Epithelial cell of esophagus (primary cell): ENCODE data around the gene SHC1.

Experiments
- DNase-seq: peaks from one replicate; pipeline ENCODE4 v3.0.0; 2010; ENCODE audit warnings: low read depth
- H3K4me3 ChIP-seq: 2 replicates; pipeline ENCODE4 v1.5.1; 2011; ENCODE audit warnings: mild to moderate bottlenecking, low read length, control low read depth
- CTCF ChIP-seq: IDR thresholded peaks from 2 replicates; pipeline ENCODE4 v1.5.1; 2011; ENCODE audit warnings: low read depth, mild to moderate bottlenecking, low read length, control low read depth, inconsistent platforms; ENCODE audit not compliant: insufficient read depth; ENCODE audit errors: missing control alignments

SHC1 gene

GRCh38 chr1:154970631-154971340 lies at the start of gene SHC1:
TSS of gene SHC1 (minus strand) at chr1:154970747. CDS start at chr1:154970526, 221 bp downstream.
- TF ChIP-seq CTCF = no peak
- DNase-seq = peak; percentile 95
- peak within 1 kb of the TSS; percentile 96 for H3K4me3 ChIP-seq

- no peak overlapping the region for H3K4me3 ChIP-seq
- DNase-seq = no peak
- TF ChIP-seq CTCF = no peak
Observed at GRCh38 chr1:155019377-155020245, 49.1 kb upstream of the SHC1 start.

GRCh38 chr1:155018617-155019348 lies 48.2 kb upstream of the SHC1 start:
- no peak overlapping the region for H3K4me3 ChIP-seq
- no peak for DNase-seq
- no peak for TF ChIP-seq CTCF

GRCh38 chr1:155017946-155018316 lies 47.4 kb upstream of the SHC1 start:
- H3K4me3 ChIP-seq = peak overlapping the region; percentile 11
- no peak for TF ChIP-seq CTCF
- DNase-seq = no peak

GRCh38 chr1:155017041-155017945 lies 46.7 kb upstream of the SHC1 start:
- peak; percentile 81 for TF ChIP-seq CTCF

GRCh38 chr1:155016231-155016831 lies 45.8 kb upstream of the SHC1 start:
- no peak for DNase-seq
- no peak for TF ChIP-seq CTCF
- H3K4me3 ChIP-seq = no peak overlapping the region

More at GRCh38 chr1:155017041-155017945, 46.7 kb upstream of the SHC1 start:
- peak overlapping the region; percentile 11 for H3K4me3 ChIP-seq
- DNase-seq = peak; percentile 99
